G401.6 (cell line): ENCODE results near the gene CPLX1.
A peak's percentile ranks its signal among the peaks of the same experiment; 100 is the strongest.
"Not testable (repeated sequence)": the region's sequence is repeated elsewhere in the genome, so short reads cannot be mapped to it uniquely, and the experiment has no call there.

Experiments used
- FAIRE-seq: peaks from 2 replicates; lab custom pipeline; 2012; peaks lifted over from hg19 to GRCh38; lab: Jason Lieb, UNC

The CPLX1 gene

DNA sequence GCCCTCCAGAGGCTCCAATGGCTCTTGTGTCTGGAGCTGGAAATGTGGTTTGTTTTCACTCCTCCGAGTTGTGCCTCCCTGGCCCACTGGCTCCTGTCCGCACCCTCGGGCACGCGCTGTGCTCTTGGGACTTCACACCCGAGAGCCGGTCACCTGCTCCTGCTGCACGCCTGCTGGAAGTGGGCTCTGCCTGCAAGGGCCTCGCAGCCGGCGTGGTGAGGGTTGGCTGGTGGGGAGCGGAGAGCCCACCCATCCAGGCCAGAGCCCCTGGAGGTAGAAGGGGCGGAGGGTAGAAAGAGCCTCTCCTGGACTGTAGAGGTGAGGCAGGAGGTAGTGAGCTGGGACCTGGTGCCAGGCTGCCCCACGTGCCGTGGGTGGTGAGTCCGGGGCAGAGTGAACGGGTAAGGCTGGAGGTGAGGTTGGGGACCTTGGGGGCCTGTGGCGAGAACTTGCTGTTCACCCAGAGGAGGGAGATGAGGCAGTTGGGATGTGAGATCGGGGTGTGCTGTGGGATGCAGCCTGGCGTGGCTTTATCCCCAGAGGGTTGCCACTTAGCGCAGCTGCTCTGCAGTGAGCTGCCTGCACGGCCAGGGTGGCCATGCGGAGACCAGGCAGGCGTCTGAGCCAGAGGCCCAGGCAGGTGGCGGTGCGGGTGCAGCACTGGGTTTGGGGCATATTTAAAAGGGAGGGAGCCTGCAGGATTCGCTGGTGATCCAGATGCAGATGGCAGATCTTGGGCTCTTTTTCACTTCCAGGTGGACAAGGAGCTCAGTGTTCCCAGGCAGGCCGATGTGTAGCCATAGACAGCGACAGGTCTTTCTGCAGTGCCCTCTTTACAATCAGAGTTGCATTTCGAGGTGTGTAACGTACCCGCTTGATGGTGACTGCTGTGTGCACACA lies 71.5 kb downstream of the CPLX1 start:
- FAIRE-seq = no peak

DNA sequence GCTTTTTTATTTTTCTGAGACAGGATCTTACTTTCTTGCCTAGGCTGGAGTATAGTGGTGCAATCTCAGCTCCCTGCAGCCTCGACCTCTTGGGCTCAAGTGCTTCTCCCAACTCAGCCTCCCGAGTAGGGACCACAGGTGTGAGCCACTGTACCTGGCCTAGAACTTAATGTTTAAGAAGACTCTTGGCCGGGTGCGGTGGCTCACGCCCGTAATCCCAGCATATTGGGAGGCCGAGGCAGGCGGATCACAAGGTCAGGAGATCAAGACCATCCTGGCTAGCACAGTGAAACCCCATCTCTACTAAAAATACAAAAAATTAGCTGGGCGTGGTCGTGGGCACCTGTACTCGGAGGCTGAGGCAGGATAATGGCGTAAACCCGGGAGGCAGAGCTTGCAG lies 72.7 kb downstream of the CPLX1 start:
- FAIRE-seq = not testable (repeated sequence)

DNA sequence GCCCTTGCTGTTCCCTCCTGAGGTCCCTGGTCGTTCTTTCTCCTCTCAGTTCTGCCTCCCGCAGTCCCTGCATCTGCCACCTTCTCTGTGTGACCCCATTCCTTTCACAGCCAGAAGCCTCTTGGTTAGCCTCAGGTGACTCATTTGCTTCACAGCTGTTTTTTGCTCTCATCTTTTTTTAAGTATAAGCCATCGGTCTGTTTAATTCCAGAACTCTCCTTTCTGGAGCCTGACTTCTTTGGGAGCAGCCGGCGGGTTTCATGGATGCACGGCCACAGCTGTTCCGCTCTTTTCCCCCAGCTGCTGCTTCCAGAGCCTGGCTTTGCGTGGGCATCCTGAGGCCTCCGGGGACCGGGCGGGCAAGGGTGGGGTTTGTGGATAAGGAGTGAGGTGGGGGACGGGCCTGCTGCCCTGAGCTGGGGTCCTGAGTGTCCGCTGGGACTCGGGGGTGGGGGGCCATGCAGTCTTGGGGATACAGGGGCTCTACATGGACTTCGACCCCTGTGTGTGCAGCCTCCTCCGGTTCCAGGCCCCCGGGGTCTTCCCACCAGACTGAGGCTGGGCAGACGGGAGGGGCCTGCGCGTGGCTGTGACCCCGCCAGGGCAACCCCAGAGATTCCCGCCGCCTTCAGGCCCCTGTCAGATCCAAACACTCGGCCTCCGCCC lies 73.6 kb downstream of the CPLX1 start:
- FAIRE-seq = no peak

DNA sequence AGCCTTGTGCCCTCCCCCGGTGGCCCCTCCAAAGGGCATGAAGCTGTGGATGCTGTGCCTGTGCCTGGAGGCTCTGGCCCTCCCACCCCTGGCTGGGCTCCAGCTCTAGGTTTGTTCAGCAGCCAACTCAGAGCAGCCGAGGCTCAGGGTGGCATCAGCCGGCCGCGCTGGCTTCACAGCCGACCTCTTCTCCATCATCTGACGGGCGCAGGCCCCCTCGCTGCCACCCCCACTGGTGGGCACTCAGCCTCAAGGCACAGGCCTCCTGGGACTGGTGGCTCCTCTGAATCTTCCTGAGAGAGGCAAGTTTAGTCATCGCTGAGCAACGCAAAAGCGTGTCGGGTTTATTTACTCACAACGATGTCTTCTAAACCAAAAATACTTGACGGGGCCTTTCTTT lies 74.3 kb downstream of the CPLX1 start:
- no peak for FAIRE-seq

DNA sequence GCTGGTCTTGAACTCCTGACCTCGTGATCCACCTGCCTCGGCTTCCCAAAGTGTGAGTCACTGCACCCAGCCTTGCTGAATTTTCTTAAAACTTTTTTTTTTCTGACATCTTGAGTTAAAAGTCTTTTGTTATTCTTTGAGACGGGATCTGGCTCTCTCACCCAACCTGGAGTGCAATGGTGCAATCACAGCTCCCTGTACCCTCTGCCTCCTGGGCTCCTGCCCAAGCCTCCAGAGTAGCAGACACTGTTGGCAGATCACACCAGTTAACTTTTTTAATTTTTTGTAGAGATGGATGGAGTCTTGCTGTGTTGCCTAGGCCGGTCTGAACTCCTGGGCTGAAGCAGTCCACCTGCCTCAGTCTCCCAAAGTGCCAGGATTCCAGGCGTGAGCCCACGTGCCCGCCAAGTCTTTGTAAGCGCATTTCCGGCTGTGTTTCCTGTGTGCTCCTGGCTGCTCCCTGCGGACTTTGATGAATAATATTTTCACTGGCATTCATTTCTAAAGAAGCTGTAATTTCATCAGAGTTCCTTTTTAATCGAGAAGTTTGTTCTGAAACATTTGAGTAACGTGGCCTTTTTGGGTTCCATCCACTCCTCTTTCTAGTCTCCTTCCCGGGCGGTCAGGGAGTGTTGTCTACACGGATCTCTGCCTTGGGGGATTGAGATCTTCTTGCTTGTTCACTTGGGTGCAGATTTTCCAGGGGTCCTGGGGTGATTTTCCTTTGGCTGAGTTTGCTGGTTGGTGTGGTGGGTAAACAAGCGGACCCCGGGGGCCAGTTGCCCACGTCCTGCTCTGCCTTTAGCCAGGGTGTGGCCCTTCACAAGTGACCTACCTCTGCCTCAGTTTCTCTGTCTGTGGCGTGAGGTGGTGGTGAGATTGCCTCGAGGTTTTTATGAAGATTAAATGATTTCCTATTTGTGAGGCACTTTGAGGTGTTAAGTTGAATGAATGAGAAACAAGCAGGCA lies 75.9 kb downstream of the CPLX1 start:
- FAIRE-seq = no peak

DNA sequence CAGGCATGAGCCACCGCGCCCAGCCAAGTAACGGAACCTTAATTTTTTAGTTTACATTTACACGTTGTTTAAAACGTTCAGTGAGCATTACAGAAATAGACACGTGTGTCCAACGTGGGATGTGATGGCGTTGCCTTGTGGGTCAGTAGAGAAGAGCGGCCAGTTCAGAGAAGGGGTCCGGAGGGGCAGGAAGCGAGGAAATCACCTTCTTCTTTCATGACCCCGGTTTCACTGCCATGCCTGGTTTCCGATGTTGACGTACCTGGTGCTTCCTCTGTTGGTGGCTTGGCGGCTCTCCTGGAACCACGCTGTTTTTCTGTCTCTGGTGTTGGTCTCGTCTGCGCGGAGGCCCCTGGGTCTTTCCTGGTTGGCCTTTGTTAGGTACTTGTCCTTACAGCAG lies 77.5 kb downstream of the CPLX1 start:
- FAIRE-seq = no peak

DNA sequence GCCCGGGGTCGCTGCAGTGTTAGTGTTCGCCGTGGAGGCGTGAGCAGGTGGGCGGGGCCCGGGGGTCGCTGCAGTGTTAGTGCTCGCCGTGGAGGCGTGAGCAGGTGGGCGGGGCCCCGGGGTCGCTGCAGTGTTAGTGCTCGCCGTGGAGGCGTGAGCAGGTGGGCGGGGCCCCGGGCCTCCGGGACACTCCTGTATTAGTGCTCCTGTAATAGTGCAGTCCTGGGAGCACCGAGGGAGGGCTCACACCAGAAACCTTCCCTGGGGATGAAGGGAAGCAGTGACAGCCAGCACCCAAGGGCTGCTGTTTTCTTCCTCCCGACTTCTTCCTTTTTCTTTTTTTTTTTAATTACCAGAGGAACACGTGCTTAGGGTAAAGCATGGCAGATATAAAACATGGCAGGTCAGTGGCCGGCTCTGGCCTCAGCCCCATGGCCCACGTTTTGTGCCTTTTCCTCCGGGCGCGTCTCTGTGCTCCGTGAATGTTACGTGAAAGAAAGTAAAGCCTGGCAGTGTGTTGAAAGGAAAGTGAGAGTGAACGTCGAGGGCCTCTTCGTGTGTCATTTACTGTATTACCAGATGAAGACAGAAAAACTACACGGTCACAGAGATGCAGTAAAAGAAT lies 78.3 kb downstream of the CPLX1 start:
- no peak for FAIRE-seq

DNA sequence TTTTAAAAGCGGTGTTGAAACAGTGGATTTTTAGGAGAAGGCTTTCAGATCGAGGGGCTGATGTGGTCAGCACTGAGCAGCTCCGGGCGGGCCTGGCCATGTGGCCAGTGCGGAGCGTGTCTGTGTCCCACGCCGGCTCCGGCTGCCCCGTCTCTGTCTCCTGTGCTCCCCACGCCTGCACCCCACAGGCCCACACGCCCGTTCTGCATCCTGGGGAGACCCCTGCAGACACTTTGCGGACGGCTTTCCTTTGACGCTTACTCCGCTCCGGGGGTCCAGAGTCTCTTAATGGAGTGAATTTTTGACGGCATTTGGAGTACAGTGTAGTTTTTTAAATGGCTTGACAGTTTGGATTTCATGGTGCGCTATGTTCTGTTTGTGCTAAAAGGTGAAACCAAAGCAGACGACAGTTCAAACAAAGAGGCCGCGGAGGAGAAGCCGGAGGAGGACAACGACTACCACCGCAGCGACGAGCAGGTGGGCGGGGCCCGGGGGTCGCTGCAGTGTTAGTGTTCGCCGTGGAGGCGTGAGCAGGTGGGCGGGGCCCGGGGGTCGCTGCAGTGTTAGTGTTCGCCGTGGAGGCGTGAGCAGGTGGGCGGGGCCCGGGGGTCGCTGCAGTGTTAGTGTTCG lies 81.6 kb downstream of the CPLX1 start:
- FAIRE-seq = peak; percentile 55

DNA sequence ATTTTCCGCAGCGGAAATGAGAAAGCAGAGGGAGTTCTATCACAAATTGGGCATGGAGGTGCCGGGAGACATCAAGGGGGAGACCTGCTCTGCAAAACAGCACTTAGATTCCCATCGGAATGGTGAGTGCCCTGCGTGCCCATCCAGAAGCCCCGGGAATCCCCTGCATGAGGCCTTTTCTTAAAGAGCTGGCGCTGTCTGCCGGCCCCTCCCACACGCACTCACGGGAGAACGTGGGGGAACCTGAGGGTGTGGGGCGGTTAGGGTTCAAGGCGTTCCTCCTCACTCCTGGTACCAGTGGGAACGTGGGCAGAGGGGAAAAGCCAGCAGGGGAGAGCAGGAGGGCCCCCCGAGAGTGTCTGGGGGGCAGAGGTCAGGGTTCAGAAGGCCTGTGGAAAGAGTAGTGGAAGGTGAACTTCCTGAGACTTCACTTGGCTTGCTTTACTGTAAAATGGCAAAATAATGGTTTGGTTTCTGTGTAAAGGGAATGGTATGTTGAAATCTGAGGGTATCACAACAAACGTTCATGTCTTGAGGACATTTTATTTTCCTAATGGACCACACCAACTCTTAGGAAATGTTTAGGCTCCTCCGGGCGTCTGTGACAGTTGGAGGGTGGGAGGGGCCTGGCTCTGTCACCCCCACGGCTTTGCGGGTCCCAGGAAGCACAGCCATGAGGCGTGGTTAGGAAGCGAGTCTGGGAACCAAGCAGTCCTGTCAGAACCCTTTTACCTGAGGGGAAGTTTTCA lies 82.3 kb downstream of the CPLX1 start:
- peak; percentile 86 for FAIRE-seq

DNA sequence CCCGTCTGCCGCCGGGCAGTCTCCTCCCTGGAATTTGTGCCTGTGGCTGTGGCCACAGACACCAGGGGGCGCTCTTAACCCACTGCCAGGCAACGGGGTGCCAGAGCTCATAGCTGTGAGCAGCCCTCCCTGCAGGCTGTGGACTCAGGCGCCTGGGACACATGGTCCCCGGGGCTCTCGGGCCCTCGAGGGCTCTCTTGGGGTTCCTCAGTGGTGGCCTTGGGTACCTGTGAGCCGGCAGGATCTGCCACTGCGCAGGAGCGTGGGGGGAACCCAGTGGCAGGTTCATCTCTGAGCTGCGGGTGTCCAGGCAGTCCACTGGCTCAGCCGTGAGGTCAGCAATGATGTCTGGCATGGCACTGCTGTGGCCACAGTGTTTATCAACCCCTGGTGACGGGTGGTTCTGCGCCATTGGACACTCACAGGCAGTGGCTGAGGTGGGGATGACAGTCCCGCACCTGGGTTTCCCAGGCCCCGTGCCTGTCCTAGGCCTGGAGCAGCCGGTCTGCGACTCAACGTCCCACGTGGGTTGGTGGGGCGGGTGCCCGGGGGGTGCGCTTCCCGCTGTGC lies 83.1 kb downstream of the CPLX1 start:
- FAIRE-seq = no peak

DNA sequence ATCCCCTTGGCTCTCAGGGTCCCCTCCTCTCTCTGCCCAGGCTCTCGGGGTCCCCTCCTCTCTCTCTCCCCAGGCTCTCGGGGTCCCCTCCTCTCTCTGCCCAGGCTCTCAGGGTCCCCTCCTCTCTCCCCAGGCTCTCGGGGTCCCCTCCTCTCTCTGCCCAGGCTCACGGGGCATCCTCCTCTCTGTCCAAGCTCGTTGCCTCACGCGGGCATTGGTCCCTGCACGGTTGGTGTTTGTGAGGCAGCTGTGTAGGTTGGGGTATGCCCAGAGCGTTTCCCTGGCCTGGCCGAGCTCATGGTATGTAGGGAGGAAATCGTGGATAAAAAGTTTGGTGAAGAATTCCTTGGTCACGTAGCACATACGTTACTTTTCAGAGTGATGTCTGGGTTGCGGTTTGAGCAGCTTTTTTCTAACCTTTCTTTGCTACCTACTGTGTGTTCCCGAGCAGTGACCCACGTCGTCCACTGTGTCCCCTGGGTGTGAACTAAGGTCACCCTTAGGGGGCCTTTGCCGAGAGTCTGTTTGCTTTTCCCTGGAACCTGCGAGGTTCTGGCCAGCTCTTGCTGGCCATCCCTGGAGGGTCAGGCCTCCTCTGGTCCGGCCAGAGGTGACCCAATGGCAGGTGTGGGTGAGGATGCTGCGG lies 83.7 kb downstream of the CPLX1 start:
- no peak for FAIRE-seq

DNA sequence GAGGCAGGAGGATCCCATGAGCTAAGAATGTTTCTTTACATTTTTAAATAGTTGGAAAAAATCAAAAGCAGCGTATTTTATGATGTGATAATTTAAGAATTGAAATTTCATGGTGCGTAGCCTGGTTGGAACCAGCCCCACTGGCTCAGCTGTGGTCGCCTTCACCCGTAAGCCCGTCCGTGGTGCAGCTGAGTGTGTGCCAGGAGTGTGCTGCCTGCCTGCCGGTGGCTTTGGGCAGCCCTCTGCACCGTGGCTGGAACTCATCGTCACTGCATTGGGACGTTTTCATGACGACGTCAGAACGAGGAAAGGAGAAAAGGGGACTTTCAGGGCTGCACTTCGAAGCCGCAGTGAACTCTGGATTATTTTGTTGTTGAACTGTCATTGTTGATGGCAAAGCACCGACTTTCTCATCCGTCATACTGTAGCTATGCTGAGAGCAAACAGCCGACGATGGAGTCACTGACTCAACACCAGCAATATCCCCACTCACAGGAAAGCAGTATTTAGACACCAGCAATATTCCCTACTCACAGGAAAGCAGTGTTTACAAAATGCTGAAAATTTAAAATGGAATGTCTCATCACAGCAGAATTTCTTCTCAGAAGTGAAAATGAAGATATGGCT lies 85.2 kb downstream of the CPLX1 start:
- FAIRE-seq = no peak

DNA sequence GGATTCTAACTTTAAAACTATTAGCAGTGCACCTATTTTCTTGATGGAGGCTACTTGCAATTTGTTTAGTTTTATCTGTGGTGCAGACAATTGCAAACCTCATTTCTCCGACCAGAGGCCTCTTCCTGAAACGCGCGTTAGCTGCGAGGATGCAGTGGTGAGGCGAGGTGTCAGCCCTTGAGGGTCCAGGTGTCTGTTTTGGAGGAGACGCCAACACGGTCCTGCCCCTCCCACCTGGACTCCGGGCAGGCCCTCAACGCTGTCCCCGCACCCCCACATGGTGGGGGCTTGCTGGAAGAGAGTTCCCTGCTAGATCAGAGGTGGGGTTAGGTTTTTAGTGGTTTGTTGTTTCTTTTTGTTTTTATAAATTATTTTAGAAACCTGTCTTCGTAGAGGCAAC lies 85.9 kb downstream of the CPLX1 start:
- no peak for FAIRE-seq

DNA sequence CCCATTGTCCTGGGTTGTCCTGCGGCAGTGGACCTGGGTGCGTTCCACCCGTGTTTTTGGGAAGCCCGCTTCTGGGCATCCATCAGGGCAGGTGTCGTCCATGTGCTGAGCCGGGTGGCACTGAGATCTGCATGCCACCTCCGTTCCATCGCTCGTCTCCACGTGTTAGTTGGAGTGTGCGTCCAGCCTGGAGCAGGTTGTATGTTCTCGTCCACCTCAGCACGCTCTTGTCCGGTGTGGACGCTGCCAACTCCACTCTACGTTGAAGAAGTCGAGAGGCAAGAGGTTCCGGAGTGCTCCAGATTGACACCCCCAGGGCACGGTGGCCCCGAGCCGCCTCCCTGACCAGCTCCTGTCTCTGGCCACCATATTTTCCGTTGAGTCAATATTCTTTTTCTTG lies 86.4 kb downstream of the CPLX1 start:
- no peak for FAIRE-seq

DNA sequence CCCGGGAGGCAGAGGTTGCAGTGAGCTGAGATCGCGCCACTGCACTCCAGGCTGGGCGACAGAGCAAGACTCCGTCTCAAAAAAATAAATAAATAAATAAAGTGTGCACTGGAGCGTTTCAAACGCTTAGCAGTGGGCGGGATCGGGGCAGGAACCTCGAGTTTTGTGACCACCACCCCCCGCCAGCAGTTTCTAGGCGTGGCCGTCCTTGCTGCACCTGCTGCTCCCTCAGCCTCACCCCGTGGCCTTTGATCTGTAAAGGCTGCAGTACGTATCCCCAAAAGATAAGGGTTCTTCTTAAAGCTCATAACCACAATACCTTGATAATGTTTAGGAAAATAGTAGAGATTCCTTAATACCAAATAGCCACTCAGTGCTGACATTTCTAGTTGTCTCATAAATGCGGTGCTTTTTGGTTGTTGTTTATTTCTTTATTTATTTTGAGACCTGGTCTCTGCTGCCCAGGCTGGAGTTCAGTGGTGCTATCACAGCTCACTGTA lies 87.1 kb downstream of the CPLX1 start:
- no peak for FAIRE-seq

DNA sequence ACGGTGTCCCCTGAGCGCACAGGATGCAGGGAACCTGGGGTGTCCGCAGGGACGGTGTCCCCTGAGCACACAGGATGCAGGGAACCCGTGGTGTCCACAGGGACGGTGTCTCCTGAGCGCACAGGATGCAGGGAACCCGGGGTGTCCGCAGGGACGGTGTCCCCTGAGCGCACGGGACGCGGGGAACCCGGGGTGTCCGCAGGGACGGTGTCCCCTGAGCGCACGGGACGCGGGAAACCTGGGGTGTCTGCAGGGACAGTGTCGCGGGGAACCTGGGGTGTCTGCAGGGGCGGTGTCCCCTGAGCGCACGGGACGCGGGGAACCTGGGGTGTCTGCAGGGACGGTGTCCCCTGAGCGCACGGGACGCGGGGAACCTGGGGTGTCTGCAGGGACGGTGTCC lies 89.4 kb downstream of the CPLX1 start:
- FAIRE-seq = not testable (repeated sequence)

DNA sequence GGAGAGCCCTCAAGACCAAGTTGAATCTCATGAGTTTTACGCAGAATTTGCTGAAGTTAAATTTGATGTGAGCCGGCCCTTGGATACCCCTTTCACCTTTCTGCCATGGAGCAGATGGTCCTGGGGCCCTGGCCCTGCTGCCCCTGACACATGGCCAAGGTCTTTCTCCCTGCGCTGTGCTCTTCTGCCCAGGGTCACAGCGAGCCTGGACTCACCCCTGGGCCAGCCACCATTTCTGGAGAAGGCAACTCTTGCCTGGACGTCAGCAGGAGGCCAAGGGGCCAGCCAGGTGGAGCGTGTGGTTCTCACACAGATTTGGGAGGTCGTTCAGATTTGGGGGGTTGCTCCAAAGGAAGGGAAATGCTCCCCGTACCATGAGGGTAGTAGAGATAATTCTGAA lies 90.3 kb downstream of the CPLX1 start:
- FAIRE-seq = no peak
